DND-41 (cell line): ENCODE measurements around the gene MACROD1.

Source experiments
- ATAC-seq: fragments of 200-7000 bp; cut with Tn5 transposase; 3 replicates; pipeline ENCODE4 v1.9.1; 2021; ENCODE audit warnings: low read depth; ENCODE audit not compliant: insufficient read depth
- DNase-seq: peaks from one replicate; pipeline ENCODE4 v3.0.0-alpha.2; 2020
- H2AFZ ChIP-seq: 2 replicates; pipeline ENCODE4 v1.6.0; 2012; ENCODE audit warnings: low read depth, low read length
- H3K27ac ChIP-seq: 2 replicates; pipeline ENCODE4 v1.5.1; 2012; ENCODE audit warnings: low read length, inconsistent platforms
- H3K27me3 ChIP-seq: fragments of 200-600 bp; sonication (generic); 2 replicates; pipeline ENCODE4 v1.6.0; 2012; ENCODE audit warnings: low read length, mild to moderate bottlenecking, inconsistent platforms; ENCODE audit not compliant: insufficient read depth, poor library complexity
- H3K36me3 ChIP-seq: 2 replicates; pipeline ENCODE4 v1.5.1; 2012; ENCODE audit warnings: low read length, inconsistent platforms; ENCODE audit not compliant: insufficient read depth
- H3K4me1 ChIP-seq: 2 replicates; pipeline ENCODE4 v1.5.1; 2012; ENCODE audit warnings: mild to moderate bottlenecking, low read length; ENCODE audit not compliant: insufficient read depth
- H3K4me2 ChIP-seq: 2 replicates; pipeline ENCODE4 v1.6.0; 2012; ENCODE audit warnings: mild to moderate bottlenecking, moderate library complexity, low read length, inconsistent platforms; ENCODE audit not compliant: insufficient read depth
- H3K4me3 ChIP-seq, 2 experiments: fragments of 200-600 bp in 1 of 2; shearing (Covaris generic) in 1 of 2; 2 replicates each; pipeline ENCODE4 v1.5.1; 2012 to 2016; ENCODE audit warnings: inconsistent platforms in 2 of 2, low read length in 2 of 2, mild to moderate bottlenecking in 2 of 2, low read depth in 1 of 2, moderate library complexity in 1 of 2
- H3K79me2 ChIP-seq: 2 replicates; pipeline ENCODE4 v1.6.0; 2012; ENCODE audit warnings: low read length, inconsistent platforms; ENCODE audit not compliant: insufficient read depth
- H3K9ac ChIP-seq: 2 replicates; pipeline ENCODE4 v1.6.0; 2012; ENCODE audit warnings: low read depth, mild to moderate bottlenecking, inconsistent platforms, low read length, moderate library complexity
- H3K9me3 ChIP-seq: 2 replicates; pipeline ENCODE4 v1.5.1; 2012; ENCODE audit warnings: low read length, moderate library complexity, mild to moderate bottlenecking, inconsistent platforms; ENCODE audit not compliant: insufficient read depth, severe bottlenecking
- H4K20me1 ChIP-seq: 2 replicates; pipeline ENCODE4 v1.6.0; 2012; ENCODE audit warnings: low read length; ENCODE audit not compliant: insufficient read depth
- CTCF ChIP-seq: IDR thresholded peaks from 2 replicates; pipeline ENCODE4 v1.5.1; 2012; ENCODE audit warnings: borderline replicate concordance, low read length, moderate library complexity, mild to moderate bottlenecking; ENCODE audit not compliant: poor library complexity, severe bottlenecking; ENCODE audit errors: extremely low read depth
- EZH2 ChIP-seq: IDR thresholded peaks from 3 replicates; pipeline ENCODE4 v1.6.1; 2012; ENCODE audit warnings: borderline replicate concordance, low read depth, mild to moderate bottlenecking, moderate library complexity, low read length, inconsistent platforms; ENCODE audit not compliant: severe bottlenecking

MACROD1 gene

DNA sequence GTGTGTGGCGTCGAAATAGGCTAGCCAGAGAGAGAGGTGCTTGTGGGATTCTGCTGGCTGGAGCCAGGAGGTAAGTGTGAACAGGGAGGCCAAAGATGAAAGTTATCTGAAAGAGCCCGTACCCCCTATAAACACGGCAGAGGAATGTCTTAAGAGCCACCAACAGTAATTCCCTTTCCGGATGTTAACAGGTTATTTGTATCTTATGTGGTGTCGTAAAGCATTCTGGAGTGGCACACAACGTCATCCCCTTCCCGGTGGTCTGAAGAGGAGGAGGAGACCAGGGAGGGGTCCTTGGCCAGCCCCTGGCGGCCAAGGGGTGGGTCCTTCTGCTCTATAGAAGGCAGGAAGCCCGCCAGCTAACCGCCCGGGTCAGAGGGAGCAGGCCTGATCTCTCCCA, 39.5 kb downstream of the MACROD1 start:
- H3K4me2 ChIP-seq: no peak overlapping the region
- no peak for ATAC-seq

GRCh38 chr11:64125676-64126075, 40.2 kb downstream of the MACROD1 start:
- Histone ChIP-seq H2AFZ (no peak overlapping the region), H3K9ac (no peak overlapping the region), H3K36me3 (no peaks in the 10 kb centered on the region), H3K27me3 (no peaks in the 10 kb centered on the region), H4K20me1 (peaks cover 40% of the 10 kb centered on the region), H3K9me3 (no peaks in the 10 kb centered on the region), H3K4me3 (no peak overlapping the region), H3K4me2 (no peak overlapping the region), H3K27ac (no peak overlapping the region), H3K79me2 (no peaks in the 10 kb centered on the region), H3K4me1 (no peaks in the 10 kb centered on the region)
- no peak for ATAC-seq
- TF ChIP-seq CTCF (no peak), EZH2 (no peak)
- DNase-seq: no peak

More for the DNA sequence above, 39.5 kb downstream of the MACROD1 start:
- TF ChIP-seq EZH2 (no peak), CTCF (no peak)
- no peak for DNase-seq
- no peak overlapping the region for H3K9ac ChIP-seq
- no peaks in the 10 kb centered on the region for H3K9me3 ChIP-seq
- H3K4me3 ChIP-seq: no peak overlapping the region
- H2AFZ ChIP-seq: no peak overlapping the region
- no peaks in the 10 kb centered on the region for H3K4me1 ChIP-seq
- H4K20me1 ChIP-seq: peaks cover 36% of the 10 kb centered on the region
- H3K36me3 ChIP-seq: no peaks in the 10 kb centered on the region
- H3K79me2 ChIP-seq: no peaks in the 10 kb centered on the region
- H3K27me3 ChIP-seq: no peaks in the 10 kb centered on the region
- no peak overlapping the region for H3K27ac ChIP-seq

GRCh38 chr11:64124147-64124546, 41.8 kb downstream of the MACROD1 start:
- DNase-seq: no peak
- Histone ChIP-seq H3K27ac (no peak overlapping the region), H4K20me1 (peaks cover 36% of the 10 kb centered on the region), H3K36me3 (no peaks in the 10 kb centered on the region), H3K4me2 (no peak overlapping the region), H3K27me3 (no peaks in the 10 kb centered on the region), H3K9me3 (no peaks in the 10 kb centered on the region), H3K4me1 (no peaks in the 10 kb centered on the region), H3K9ac (no peak overlapping the region), H3K4me3 (no peak overlapping the region), H2AFZ (no peak overlapping the region), H3K79me2 (no peaks in the 10 kb centered on the region)
- no peak for TF ChIP-seq EZH2
- TF ChIP-seq CTCF: no peak
- ATAC-seq: no peak

GRCh38 chr11:64123679-64124078, 42.2 kb downstream of the MACROD1 start:
- Histone ChIP-seq H4K20me1 (peaks cover 36% of the 10 kb centered on the region), H2AFZ (no peak overlapping the region), H3K36me3 (no peaks in the 10 kb centered on the region), H3K27ac (no peak overlapping the region), H3K4me1 (no peaks in the 10 kb centered on the region), H3K4me3 (no peak overlapping the region), H3K9ac (no peak overlapping the region), H3K9me3 (no peaks in the 10 kb centered on the region), H3K4me2 (no peak overlapping the region), H3K79me2 (no peaks in the 10 kb centered on the region), H3K27me3 (no peaks in the 10 kb centered on the region)
- TF ChIP-seq CTCF: no peak
- TF ChIP-seq EZH2: no peak
- ATAC-seq: no peak
- DNase-seq: no peak
